Stimulated activated naive CD8-positive, alpha-beta T cell treated with anti-CD3 and anti-CD28 coated beads, Interleukin-15, amount 100 ng/mL, for 72 hours (primary cell): ENCODE data around the gene MYOG.
A peak's percentile ranks its signal among the peaks of the same experiment; 100 is the strongest.

Source experiments
- ATAC-seq: fragments of 150-1000 bp; cut with Tn5 transposase; 2 replicates; pipeline ENCODE4 v1.10.0; 2021; ENCODE audit warnings: mild to moderate bottlenecking, moderate library complexity
- DNase-seq, 2 donors: peaks; one replicate each; pipeline ENCODE4 v3.0.0; 2021 to 2022
- H3K27ac Mint-ChIP-seq, 2 donors: one replicate each; pipeline ENCODE4 v1.8.0; 2022; ENCODE audit warnings: mild to moderate bottlenecking in 2 of 2, mixed read lengths in 2 of 2, moderate library complexity in 2 of 2
- H3K27me3 Mint-ChIP-seq: one replicate; pipeline ENCODE4 v1.8.0; 2022; ENCODE audit warnings: mixed read lengths
- H3K4me1 Mint-ChIP-seq: one replicate; pipeline ENCODE4 v1.8.0; 2022; ENCODE audit warnings: mild to moderate bottlenecking, mixed read lengths
- H3K4me3 Mint-ChIP-seq, 2 donors: one replicate each; pipeline ENCODE4 v1.8.0; 2022; ENCODE audit warnings: mild to moderate bottlenecking in 2 of 2, mixed read lengths in 2 of 2, moderate library complexity in 1 of 2
- H3K9me3 Mint-ChIP-seq, 2 donors: one replicate each; pipeline ENCODE4 v1.8.0; 2022; ENCODE audit warnings: mixed read lengths in 2 of 2

The MYOG gene

DNA sequence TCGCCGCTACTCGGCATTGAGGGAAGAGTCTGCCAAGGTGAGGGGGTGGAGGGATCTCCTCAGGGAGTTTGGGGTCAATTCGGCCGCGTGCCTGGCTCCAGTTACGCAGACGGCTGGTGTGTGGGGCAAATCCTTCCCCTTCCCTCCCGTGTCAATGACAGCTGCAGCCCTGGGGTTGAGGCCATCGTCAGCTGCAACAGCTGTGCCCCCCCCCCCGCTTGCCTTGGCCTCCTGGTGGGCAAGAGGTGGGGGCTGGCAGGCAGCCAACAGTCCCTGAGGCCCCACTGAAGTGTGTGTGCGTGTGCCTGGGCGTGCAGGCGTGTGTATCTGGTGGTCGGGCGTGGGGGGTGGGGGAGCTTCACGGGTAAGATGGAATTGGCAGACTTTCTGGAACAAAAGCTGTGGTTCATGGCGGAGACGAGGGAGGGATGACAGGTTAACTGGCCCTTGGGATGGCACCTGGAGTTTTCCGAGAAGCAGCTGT lies 33.9 kb downstream of the MYOG start:
- Mint-ChIP-seq H3K9me3 (no peaks in the 10 kb centered on the region), H3K27me3 (peaks cover 15% of the 10 kb centered on the region), H3K27ac (no peak overlapping the region), H3K4me3 (no peak overlapping the region), H3K4me1 (no peaks in the 10 kb centered on the region)
- DNase-seq (no peak), ATAC-seq (no peak)

DNA sequence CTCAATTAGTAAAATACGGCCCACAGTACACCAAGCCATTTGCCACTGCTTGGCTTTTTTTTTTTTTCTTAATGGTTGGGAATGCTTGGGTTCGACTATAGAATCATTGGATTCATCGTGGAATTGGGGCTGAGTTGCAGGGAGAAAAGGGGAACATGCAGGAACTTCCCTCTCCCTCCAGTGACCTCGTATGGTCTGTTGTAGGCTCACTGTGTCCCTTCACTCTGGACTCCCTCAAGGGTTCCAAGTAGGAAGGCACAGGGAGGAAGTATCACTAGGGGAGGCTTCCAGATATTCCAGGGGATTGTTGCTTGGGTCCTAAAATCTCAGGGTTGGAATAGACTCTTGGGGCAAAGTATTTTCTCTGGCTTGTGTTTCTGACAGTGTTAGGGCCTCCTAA lies 35.0 kb downstream of the MYOG start:
- ATAC-seq (no peak), DNase-seq (no peak)
- no peaks in the 10 kb centered on the region for H3K9me3 Mint-ChIP-seq
- no peak overlapping the region for H3K27ac Mint-ChIP-seq
- H3K4me3 Mint-ChIP-seq: no peak overlapping the region
- H3K27me3 Mint-ChIP-seq: peaks cover 15% of the 10 kb centered on the region
- no peaks in the 10 kb centered on the region for H3K4me1 Mint-ChIP-seq

DNA sequence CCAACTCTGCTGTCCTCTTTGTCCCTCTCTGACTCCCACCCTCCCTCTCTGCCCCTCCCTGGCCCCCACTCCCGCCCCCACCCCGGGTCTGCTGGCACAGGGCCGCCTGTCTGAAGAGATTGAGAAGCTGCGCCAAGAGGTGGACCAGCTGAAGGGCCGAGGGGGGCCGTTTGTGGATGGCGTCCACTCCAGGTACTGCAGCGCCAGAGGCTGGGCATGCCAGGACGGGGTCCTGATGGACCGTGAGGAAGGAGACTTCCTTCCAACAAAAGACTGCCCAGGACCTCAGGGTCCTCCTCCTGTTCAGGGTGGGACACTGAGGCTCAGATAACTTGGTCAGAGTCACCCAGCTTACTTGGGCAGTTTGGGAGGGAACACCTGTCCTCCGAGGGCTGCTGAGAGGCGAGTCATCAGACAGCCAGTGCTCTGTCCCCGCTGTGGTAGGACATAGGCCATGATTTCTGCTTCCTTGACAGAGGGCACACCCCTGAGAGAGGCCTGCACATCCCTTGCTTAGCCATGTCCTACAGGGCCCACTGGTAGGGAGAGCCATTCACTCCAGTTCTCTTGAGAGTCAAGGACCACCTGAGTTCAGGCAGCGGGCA lies 36.1 kb downstream of the MYOG start:
- Mint-ChIP-seq H3K4me3 (no peak overlapping the region), H3K27ac (no peak overlapping the region), H3K4me1 (no peaks in the 10 kb centered on the region), H3K27me3 (peaks cover 15% of the 10 kb centered on the region), H3K9me3 (no peaks in the 10 kb centered on the region)
- ATAC-seq (no peak), DNase-seq (no peak)

DNA sequence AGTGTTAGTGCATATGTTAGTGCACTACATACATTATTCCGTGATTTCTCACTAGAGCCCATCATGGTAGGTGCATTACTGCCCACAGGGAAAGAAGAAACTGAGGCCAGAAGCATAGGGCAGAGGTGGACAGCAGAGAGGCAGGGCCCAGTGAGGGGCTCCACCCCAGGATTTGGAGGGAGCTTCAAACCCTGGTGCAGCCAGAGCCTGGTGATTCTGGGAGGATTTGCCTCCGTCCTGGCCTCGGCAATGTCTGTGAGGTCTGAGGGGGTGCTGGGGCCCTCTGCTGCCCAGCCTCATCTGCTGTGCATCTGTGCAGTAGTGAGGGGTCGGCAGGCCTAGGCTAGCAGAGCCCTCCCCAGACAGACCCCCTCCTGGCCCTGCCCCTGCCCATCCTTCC lies 36.7 kb downstream of the MYOG start:
- Mint-ChIP-seq H3K4me3 (no peak overlapping the region), H3K4me1 (no peaks in the 10 kb centered on the region), H3K9me3 (no peaks in the 10 kb centered on the region), H3K27ac (no peak overlapping the region), H3K27me3 (peaks cover 15% of the 10 kb centered on the region)
- DNase-seq (no peak), ATAC-seq (no peak)

DNA sequence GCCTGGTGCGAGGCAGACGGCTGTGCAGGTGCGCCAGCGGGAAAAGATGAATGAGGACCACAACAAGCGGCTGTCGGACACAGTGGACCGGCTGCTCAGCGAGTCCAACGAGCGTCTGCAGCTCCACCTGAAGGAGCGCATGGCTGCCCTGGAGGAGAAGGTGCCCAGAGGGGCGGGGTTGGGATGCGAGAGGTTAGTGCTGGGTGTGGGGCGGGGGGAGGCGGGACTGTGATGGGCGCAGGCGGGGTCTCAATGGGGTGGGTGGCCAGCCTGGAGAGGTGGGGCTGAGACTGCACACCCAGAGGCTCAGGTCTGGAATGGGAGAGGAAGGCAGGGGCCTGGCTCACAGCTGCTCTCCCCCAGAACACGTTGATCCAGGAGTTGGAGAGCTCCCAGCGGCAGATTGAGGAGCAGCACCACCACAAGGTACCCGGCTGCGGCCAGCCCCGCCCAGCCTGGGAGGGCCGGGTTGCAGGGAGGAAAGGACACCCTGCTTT lies 37.2 kb downstream of the MYOG start:
- no peak overlapping the region for H3K4me3 Mint-ChIP-seq
- peaks cover 15% of the 10 kb centered on the region for H3K27me3 Mint-ChIP-seq
- no peaks in the 10 kb centered on the region for H3K4me1 Mint-ChIP-seq
- ATAC-seq (no peak), DNase-seq (no peak)
- H3K27ac Mint-ChIP-seq: no peak overlapping the region
- H3K9me3 Mint-ChIP-seq: no peaks in the 10 kb centered on the region

DNA sequence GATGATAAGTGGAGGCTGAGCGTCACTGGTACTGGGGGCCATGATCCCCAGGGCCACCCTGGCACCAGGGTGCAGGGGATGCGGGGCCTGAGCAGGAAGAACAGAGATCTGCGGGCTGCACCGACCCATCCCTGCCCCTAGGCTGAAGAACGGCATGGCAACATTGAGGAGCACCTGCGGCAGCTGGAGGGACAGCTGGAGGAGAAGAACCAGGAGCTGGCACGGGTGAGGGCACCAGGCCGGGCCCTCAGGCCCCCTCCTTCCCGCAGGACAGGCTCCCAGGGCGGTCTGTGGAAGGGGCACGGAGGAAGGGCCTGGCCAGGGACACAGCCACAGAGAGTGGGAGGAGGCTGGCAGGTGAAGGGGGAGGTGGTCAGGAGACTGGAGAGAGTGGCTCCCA lies 37.7 kb downstream of the MYOG start:
- H3K9me3 Mint-ChIP-seq: no peaks in the 10 kb centered on the region
- no peak overlapping the region for H3K4me3 Mint-ChIP-seq
- no peak overlapping the region for H3K27ac Mint-ChIP-seq
- no peak for ATAC-seq
- peaks cover 15% of the 10 kb centered on the region for H3K27me3 Mint-ChIP-seq
- DNase-seq: no peak
- H3K4me1 Mint-ChIP-seq: no peaks in the 10 kb centered on the region

DNA sequence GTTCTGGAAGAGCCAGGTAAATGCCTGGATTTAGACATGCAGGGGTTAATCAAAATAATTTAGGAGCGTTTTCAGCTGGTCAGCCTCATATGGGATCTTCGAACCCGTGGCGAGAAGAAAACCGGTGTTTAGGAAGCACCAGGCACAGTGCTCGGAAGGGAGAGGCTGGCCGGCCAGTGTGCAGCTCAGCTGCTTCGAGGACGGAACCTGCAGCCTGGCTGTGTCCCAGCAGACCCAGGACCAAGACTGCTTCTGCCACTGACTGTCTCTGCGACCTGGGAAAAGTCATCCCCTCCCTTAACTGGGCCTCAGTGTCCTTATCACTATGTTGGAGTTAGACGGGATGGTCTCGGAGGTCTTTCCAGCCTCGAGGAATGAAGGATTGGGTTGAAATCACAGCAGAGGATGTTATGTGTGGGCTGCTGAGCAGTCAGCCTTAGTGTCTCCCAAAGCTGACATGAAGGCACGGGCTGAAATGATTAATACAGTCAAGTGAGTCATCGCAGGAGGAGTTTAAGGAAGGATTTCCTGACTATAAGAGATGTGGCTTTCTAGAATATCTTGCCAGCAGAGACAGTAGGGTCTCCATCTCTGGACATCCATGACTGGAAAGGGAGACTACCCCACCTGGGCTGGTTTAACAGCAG lies 38.7 kb downstream of the MYOG start:
- Mint-ChIP-seq H3K9me3 (no peaks in the 10 kb centered on the region), H3K27me3 (peaks cover 11% of the 10 kb centered on the region), H3K4me3 (no peak overlapping the region), H3K4me1 (no peaks in the 10 kb centered on the region), H3K27ac (no peak overlapping the region)
- ATAC-seq: no peak
- no peak for DNase-seq

DNA sequence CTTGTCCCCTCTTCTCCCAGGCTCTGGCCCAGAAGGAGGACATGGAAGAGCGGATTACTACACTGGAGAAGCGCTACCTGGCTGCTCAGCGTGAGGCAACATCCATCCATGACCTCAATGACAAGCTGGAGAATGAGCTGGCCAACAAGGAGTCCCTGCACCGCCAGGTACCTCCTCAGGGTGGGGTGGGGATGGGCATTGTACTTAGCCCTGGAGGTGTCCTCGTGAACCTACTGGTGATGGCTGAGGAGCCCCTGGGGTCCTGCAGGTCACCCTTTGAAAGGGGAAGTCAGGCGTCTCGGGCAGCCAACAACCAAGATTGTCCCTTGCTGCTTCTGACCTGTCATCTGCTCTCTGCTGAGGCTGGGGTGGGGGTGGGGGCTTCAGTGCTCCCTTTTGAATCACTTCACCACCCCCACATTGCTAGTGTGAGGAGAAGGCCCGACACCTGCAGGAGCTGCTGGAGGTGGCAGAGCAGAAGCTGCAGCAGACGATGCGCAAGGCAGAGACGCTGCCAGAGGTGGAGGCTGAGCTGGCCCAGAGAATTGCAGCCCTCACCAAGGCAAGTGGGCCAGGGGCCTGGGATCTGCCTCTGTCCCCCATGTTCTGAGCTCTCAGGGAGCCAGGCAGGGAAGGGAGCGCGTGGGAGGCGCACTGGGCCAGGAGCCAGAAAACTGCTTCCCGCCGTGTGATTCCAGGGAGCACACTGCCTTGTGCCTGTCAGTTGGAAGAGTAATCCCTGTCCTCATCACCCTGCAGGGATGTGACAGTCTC lies 39.8 kb downstream of the MYOG start:
- no peak overlapping the region for H3K4me3 Mint-ChIP-seq
- no peaks in the 10 kb centered on the region for H3K4me1 Mint-ChIP-seq
- H3K27ac Mint-ChIP-seq: no peak overlapping the region
- no peaks in the 10 kb centered on the region for H3K9me3 Mint-ChIP-seq
- ATAC-seq: no peak
- peaks cover under 1% of the 10 kb centered on the region for H3K27me3 Mint-ChIP-seq
- no peak for DNase-seq

DNA sequence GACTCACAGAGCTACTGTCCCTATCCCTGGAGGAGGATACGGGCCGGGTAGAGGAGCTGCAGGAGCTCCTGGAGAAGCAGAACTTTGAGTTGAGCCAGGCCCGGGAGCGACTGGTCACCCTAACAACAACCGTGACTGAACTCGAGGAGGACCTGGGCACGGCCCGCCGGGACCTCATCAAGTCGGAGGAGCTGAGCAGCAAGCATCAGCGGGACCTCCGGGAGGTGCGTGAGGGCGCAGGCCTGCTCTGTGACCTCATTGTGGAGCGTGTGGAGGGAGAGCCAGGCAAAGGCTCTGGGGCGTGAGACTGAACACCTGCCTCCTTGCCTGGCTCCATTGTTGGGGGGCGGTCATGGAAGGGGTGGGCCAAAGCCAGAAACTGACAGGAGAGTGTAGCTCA lies 40.5 kb downstream of the MYOG start:
- H3K4me1 Mint-ChIP-seq: no peaks in the 10 kb centered on the region
- H3K27me3 Mint-ChIP-seq: no peaks in the 10 kb centered on the region
- no peak overlapping the region for H3K4me3 Mint-ChIP-seq
- DNase-seq (no peak), ATAC-seq (no peak)
- H3K9me3 Mint-ChIP-seq: no peaks in the 10 kb centered on the region
- no peak overlapping the region for H3K27ac Mint-ChIP-seq

DNA sequence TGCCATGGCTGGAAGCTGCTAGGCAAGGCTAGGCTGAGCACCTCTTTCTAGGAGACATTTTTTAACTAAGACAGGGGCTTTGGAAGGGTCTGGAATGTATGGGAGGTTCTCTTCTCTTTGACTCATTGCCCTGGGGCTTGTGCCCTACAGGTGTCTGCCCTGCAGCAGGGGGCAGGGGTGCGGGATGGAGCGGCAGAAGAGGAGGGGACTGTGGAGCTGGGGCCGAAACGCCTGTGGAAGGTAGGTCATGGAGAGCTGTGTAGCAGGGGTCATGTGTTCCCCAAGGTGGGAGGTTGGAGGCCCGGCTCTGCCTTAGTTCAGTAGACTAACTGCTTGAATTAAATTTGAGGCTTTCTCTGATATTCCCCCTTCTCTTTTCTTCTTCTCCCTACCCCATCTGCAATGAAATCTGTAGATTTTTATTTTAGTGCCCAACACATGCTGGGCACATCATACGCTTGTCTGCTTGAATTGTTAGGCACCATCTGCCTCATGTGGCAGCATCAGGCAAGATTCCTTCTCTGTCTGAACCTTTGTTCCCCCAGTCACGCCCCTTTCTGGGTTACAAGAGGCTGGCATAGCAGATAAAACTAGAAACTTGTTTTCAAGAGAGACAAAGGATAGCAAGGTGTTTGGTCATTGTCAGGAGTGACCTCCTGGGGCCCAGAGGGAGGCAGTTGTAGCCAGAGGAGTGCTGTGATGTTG lies 41.1 kb downstream of the MYOG start:
- no peak for ATAC-seq
- H3K27me3 Mint-ChIP-seq: no peaks in the 10 kb centered on the region
- H3K4me3 Mint-ChIP-seq: no peak overlapping the region
- no peak overlapping the region for H3K27ac Mint-ChIP-seq
- no peaks in the 10 kb centered on the region for H3K9me3 Mint-ChIP-seq
- H3K4me1 Mint-ChIP-seq: no peaks in the 10 kb centered on the region
- DNase-seq: no peak

DNA sequence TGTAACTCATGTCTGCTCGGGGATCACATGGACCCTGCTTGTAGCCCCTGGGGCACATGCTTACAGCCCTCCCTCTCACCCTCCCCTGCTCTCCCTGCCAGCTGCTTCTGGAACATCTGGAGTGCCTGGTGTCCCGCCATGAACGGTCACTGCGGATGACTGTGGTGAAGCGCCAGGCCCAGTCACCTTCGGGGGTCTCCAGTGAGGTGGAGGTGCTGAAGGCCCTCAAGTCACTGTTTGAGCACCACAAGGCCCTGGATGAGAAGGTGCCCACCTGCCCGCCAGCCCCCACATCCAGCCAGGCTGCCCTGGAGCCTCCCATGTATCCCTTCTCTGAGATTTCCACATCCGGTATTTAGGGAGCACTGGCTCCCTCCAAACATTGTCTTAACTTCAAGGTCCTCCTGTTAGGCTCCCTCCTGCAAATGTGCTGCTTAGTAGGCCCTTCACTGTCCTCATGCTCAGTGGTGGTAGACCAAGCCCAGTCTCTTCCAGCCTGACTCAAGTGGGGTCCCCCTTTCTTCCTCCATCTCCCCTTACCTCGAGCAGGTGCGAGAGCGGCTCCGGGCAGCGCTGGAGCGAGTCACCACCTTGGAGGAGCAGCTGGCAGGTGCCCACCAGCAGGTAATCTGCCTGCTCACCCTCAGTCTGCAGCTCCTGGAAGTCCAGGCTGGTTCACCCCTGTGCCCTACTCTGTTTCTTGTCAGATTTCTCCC lies 41.8 kb downstream of the MYOG start:
- Mint-ChIP-seq H3K27me3 (no peaks in the 10 kb centered on the region), H3K27ac (peak overlapping the region in 1 of 2 donors; percentile 53), H3K4me3 (no peak overlapping the region), H3K9me3 (no peaks in the 10 kb centered on the region), H3K4me1 (peaks cover 7% of the 10 kb centered on the region)
- DNase-seq: no peak
- ATAC-seq: no peak

DNA sequence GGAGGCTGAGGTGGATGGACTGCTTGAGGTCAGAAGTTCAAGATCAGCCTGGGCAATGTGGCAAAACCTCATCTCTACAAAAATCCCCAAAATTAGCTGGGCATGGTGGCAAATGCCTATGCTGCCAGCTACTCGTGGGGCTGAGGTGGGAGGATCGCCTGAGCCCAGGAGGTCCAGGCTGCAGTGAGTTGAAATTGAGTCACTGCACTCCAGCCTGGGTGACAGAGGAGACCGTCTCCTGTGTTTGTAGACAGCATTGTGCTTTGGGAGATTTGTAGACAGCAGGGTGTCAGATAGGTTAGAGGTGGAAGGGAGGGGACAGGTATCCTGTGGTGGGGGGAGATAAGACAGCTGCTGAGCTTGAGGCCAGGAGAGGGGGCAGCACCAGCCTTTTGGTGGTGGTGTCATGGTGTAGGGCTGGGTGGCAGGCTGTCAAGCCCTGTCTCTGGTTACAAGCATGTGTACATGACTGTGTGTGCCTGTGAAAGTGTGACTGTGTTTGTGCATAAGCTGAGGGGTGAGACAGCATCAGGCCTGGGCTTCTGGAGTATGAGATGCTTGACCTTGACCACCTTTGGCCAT lies 44.4 kb downstream of the MYOG start:
- H3K4me3 Mint-ChIP-seq: no peak overlapping the region
- H3K4me1 Mint-ChIP-seq: peaks cover 7% of the 10 kb centered on the region
- ATAC-seq (no peak), DNase-seq (no peak)
- no peaks in the 10 kb centered on the region for H3K27me3 Mint-ChIP-seq
- H3K27ac Mint-ChIP-seq: peak overlapping the region in 1 of 2 donors; percentile 36
- no peaks in the 10 kb centered on the region for H3K9me3 Mint-ChIP-seq

DNA sequence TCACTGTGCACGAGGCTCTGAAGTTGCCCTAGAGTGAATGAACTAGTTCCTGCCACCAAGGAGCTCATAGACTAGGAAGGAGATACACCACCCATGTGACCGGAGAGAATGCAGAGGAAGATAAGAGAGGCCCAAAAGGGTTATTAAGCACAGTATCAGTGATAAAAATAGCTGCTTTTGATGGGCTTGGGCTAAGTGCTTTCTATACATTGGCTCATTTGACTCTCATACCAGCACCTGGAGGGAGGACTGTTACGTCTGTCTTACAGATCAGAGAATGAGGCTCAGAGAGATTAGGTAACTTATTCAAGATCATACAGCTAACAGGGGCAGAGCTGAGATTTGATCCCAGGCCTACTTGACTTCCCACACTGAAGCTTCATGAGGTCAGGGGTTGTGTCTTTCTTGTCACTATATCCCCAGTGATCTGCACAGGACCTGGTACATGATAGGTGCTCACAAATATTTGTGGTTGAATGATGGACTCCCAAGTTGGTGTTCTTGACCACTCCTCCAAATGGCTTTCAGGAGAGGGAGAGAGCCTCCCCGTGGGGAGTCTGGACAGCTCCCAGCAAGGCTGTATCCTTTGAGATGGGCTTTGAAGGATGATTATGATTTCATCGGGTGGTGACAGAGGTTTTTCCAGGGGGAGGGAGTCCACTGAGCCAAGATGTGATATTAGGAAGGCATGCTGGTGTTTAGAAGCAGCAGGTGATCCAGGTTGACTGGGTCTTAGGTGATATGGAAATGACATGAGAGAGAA lies 45.1 kb downstream of the MYOG start:
- Mint-ChIP-seq H3K27ac (no peak overlapping the region), H3K4me1 (peaks cover 7% of the 10 kb centered on the region), H3K27me3 (no peaks in the 10 kb centered on the region), H3K9me3 (no peaks in the 10 kb centered on the region), H3K4me3 (no peak overlapping the region)
- DNase-seq (no peak), ATAC-seq (no peak)
